HCT116 (cell line): ENCODE measurements around the gene RNF150. TPM values are rescaled to one million over a fixed set of nuclear protein-coding genes. Genes with fewer than 3 reads are reported as not detected.

Experiments
- ATAC-seq: fragments of 200-7000 bp; cut with Tn5 transposase; 2 replicates; pipeline ENCODE4 v1.9.1; 2020; ENCODE audit warnings: mild to moderate bottlenecking, moderate library complexity
- BruUV-seq: library from RNA; stranded (reverse); fragments of 400-500 nt; replicated peaks from 2 replicates; lab custom pipeline; 2021; lab: Mats Ljungman, UMichigan
- CTCF ChIA-PET: fragments of 300-600 bp; sonication (Branson Sonifier 250); formaldehyde crosslinking; loops from one replicate; lab custom pipeline; 2021; ENCODE audit warnings: antibody characterized with exemption; lab: Charles Lee
- POLR2A ChIA-PET: fragments of 300-600, 350-600 bp; sonication (Branson Sonifier 250); formaldehyde crosslinking; loops from one replicate; lab custom pipeline; 2021; ENCODE audit warnings: antibody characterized with exemption; lab: Charles Lee
- RAD21 ChIA-PET, 2 experiments: fragments of 300-600 bp; sonication (Branson Sonifier 250); formaldehyde crosslinking; loops; one replicate each; lab custom pipeline; 2023; ENCODE audit warnings: low total read pairs in 2 of 2; ENCODE audit not compliant: uncharacterized antibody in 2 of 2, unreplicated experiment in 2 of 2, low non-redundant PET in 1 of 2; lab: Charles Lee
- DNase-seq: peaks from one replicate; pipeline ENCODE4 v3.0.0-alpha.2; 2010; ENCODE audit warnings: low read depth, low spot score
- H2AFZ ChIP-seq: fragments of 200-600 bp; shearing (Covaris generic), sonication (generic); 2 replicates; pipeline ENCODE4 v1.6.1; 2017; ENCODE audit warnings: low read depth, mixed run types, mixed read lengths, antibody characterized with exemption, low read length; ENCODE audit not compliant: poor library complexity, severe bottlenecking
- H3K27ac ChIP-seq: 2 replicates; pipeline ENCODE4 v1.5.1; 2012; ENCODE audit warnings: low read depth, low read length
- H3K27me3 ChIP-seq: fragments of 200-600 bp; sonication (generic); 2 replicates; pipeline ENCODE4 v1.6.1; 2016; ENCODE audit warnings: mixed run types, low read length, mixed read lengths; ENCODE audit not compliant: insufficient read depth
- H3K36me3 ChIP-seq, 2 experiments: fragments of 200-500 bp in 1 of 2; fragments of 200-600 bp in 1 of 2; sonication (Bioruptor generic) in 1 of 2; sonication (generic) in 1 of 2; 2 replicates each; pipeline versions ENCODE4 v1.5.1 to v1.6.1; 2014 to 2016; ENCODE audit warnings: low read length in 2 of 2, inconsistent platforms in 1 of 2, mixed read lengths in 1 of 2, mixed run types in 1 of 2; ENCODE audit not compliant: insufficient read depth in 2 of 2, control insufficient read depth in 1 of 2
- H3K4me1 ChIP-seq, 2 experiments: fragments of 200-600 bp in 1 of 2; sonication (generic) in 1 of 2; 2 replicates each; pipeline versions ENCODE4 v1.5.1 to v1.6.1; 2012 to 2017; ENCODE audit warnings: low read length in 2 of 2, inconsistent platforms in 1 of 2, mild to moderate bottlenecking in 1 of 2, mixed read lengths in 1 of 2, mixed run types in 1 of 2, moderate library complexity in 1 of 2; ENCODE audit not compliant: insufficient read depth in 2 of 2, control insufficient read depth in 1 of 2
- H3K4me2 ChIP-seq: fragments of 200-600 bp; sonication (generic); 2 replicates; pipeline ENCODE4 v1.6.1; 2017; ENCODE audit warnings: mixed run types, low read length, mixed read lengths
- H3K4me3 ChIP-seq, 2 experiments: fragments of 200-600 bp in 1 of 2; sonication (generic) in 1 of 2; replicated peaks in 1 of 2; 2 replicates each; pipeline ENCODE4 v1.5.1; 2011 to 2016; ENCODE audit warnings: low read length in 2 of 2, control low read depth in 1 of 2, low read depth in 1 of 2, mild to moderate bottlenecking in 1 of 2, mixed read lengths in 1 of 2, mixed run types in 1 of 2
- H3K79me2 ChIP-seq: fragments of 200-600 bp; sonication (generic); 2 replicates; pipeline ENCODE4 v1.6.1; 2017; ENCODE audit warnings: mild to moderate bottlenecking, mixed run types, low read length, moderate library complexity, mixed read lengths; ENCODE audit not compliant: insufficient read depth
- H3K9ac ChIP-seq: fragments of 200-600 bp; sonication (generic); 2 replicates; pipeline ENCODE4 v1.6.1; 2016; ENCODE audit warnings: low read length, mixed read lengths
- H3K9me2 ChIP-seq: fragments of 200-600 bp; sonication (generic), shearing (Covaris generic); 2 replicates; pipeline ENCODE4 v1.6.1; 2017; ENCODE audit warnings: mixed run types, mild to moderate bottlenecking, moderate library complexity; ENCODE audit not compliant: insufficient read depth
- H3K9me3 ChIP-seq, 2 experiments: fragments of 200-500 bp in 1 of 2; fragments of 200-600 bp in 1 of 2; sonication (Bioruptor generic) in 1 of 2; sonication (generic) in 1 of 2; 2 replicates each; pipeline ENCODE4 v1.6.1; 2014 to 2017; ENCODE audit warnings: low read length in 2 of 2, mixed read lengths in 2 of 2, inconsistent platforms in 1 of 2, low read depth in 1 of 2, mild to moderate bottlenecking in 1 of 2, mixed run types in 1 of 2, moderate library complexity in 1 of 2; ENCODE audit not compliant: control insufficient read depth in 1 of 2, insufficient read depth in 1 of 2
- H4K20me1 ChIP-seq: fragments of 200-600 bp; sonication (generic), shearing (Covaris generic); 2 replicates; pipeline ENCODE4 v1.6.1; 2017; ENCODE audit warnings: mixed run types, mild to moderate bottlenecking, moderate library complexity; ENCODE audit not compliant: insufficient read depth
- CBX3 ChIP-seq: IDR thresholded peaks from 2 replicates; pipeline ENCODE4 v1.6.1; 2012; ENCODE audit warnings: low read depth
- EZH2 ChIP-seq: fragments of 200-600 bp; sonication (generic); IDR thresholded peaks from 2 replicates; pipeline ENCODE4 v1.6.1; 2017; ENCODE audit warnings: antibody characterized with exemption, mixed run types
- EZH2phosphoT487 ChIP-seq: fragments of 200-600 bp; IDR thresholded peaks from 2 replicates; pipeline ENCODE4 v1.6.1; 2018; ENCODE audit warnings: antibody characterized with exemption, borderline replicate concordance
- SRF ChIP-seq: IDR thresholded peaks from 2 replicates; pipeline ENCODE4 v1.6.1; 2012; ENCODE audit warnings: low read depth
- TCF7L2 ChIP-seq: IDR thresholded peaks from 2 replicates; pipeline ENCODE4 v1.7.0; 2011; ENCODE audit warnings: borderline replicate concordance, inconsistent platforms; ENCODE audit not compliant: insufficient read depth, insufficient read length; ENCODE audit errors: extremely low read depth
- intact Hi-C: fragments of 100-400 bp; cut with micrococcal nuclease; formaldehyde crosslinking; loops from 2 replicates; pipeline ENCODE4 v1.10.0; 2022
- total RNA-seq: library from RNA; stranded (reverse); gene quantifications from one replicate; pipeline ENCODE4 v1.2.1, GENCODE V29; 2021; ENCODE audit not compliant: unreplicated experiment
- TF ChIP-seq, protein P1 (sequence below): IDR thresholded peaks from 2 replicates; pipeline ENCODE4 v1.6.1; 2011; ENCODE audit warnings: mild to moderate bottlenecking, low read length, moderate library complexity; ENCODE audit not compliant: insufficient replicate concordance; ENCODE audit errors: extremely low read depth
- TF ChIP-seq, protein P2 (sequence below): IDR thresholded peaks from 2 replicates; pipeline ENCODE4 v1.6.1; 2012
- TF ChIP-seq, protein P3 (sequence below): IDR thresholded peaks from 2 replicates; pipeline ENCODE4 v1.6.1; 2012; ENCODE audit warnings: low read depth

Gene RNF150
- total RNA-seq, 1 experiment from 2014 or later = 0.07 TPM

GRCh38 chr4:141020801-141021261 lies 112.4 kb downstream of the RNF150 start (continued):
- TF ChIP-seq, protein P1, sequence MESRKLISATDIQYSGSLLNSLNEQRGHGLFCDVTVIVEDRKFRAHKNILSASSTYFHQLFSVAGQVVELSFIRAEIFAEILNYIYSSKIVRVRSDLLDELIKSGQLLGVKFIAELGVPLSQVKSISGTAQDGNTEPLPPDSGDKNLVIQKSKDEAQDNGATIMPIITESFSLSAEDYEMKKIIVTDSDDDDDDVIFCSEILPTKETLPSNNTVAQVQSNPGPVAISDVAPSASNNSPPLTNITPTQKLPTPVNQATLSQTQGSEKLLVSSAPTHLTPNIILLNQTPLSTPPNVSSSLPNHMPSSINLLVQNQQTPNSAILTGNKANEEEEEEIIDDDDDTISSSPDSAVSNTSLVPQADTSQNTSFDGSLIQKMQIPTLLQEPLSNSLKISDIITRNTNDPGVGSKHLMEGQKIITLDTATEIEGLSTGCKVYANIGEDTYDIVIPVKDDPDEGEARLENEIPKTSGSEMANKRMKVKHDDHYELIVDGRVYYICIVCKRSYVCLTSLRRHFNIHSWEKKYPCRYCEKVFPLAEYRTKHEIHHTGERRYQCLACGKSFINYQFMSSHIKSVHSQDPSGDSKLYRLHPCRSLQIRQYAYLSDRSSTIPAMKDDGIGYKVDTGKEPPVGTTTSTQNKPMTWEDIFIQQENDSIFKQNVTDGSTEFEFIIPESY = no peak
- TF ChIP-seq EZH2phosphoT487 (no peak), CBX3 (no peak), SRF (no peak)
- TF ChIP-seq, protein P2, sequence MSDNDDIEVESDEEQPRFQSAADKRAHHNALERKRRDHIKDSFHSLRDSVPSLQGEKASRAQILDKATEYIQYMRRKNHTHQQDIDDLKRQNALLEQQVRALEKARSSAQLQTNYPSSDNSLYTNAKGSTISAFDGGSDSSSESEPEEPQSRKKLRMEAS = no peak

DNA sequence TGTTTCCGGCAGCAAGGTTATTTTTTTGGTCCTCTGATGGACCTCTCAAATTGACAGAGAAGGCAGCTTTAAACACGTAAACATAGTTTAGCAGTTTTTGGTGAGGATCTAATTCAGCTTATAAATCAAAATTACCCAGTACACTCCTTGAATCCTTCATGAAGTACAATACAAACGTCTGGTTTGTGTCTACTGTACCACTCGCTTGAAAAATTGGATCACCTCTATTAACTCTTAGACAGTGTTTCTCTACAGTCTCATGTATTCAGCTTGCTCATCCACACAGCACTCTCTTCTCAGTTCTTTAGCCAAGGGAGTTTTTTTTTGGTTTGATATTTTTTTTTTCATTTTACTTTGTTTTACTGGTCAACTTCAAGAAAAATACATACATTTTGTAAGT lies 113.5 kb downstream of the RNF150 start:
- H3K4me2 ChIP-seq = no peak overlapping the region
- no peak overlapping the region for H3K27ac ChIP-seq
- no peaks in the 10 kb centered on the region for H4K20me1 ChIP-seq
- RAD21 ChIA-PET = no interaction called here
- no peaks in the 10 kb centered on the region for H3K4me1 ChIP-seq
- H3K27me3 ChIP-seq = no peaks in the 10 kb centered on the region
- CTCF ChIA-PET = no interaction called here
- no peaks in the 10 kb centered on the region for H3K36me3 ChIP-seq
- H3K4me3 ChIP-seq = no peak overlapping the region
- no peak overlapping the region for H2AFZ ChIP-seq
- no peaks in the 10 kb centered on the region for H3K9me2 ChIP-seq
- DNase-seq = no peak
- intact Hi-C loops = no loop called here
- H3K9me3 ChIP-seq = no peaks in the 10 kb centered on the region
- no TSS peak for BruUV-seq
- ATAC-seq = no peak
- POLR2A ChIA-PET = no interaction called here
- H3K79me2 ChIP-seq = no peaks in the 10 kb centered on the region
- H3K9ac ChIP-seq = no peak overlapping the region
- TF ChIP-seq, protein P3, sequence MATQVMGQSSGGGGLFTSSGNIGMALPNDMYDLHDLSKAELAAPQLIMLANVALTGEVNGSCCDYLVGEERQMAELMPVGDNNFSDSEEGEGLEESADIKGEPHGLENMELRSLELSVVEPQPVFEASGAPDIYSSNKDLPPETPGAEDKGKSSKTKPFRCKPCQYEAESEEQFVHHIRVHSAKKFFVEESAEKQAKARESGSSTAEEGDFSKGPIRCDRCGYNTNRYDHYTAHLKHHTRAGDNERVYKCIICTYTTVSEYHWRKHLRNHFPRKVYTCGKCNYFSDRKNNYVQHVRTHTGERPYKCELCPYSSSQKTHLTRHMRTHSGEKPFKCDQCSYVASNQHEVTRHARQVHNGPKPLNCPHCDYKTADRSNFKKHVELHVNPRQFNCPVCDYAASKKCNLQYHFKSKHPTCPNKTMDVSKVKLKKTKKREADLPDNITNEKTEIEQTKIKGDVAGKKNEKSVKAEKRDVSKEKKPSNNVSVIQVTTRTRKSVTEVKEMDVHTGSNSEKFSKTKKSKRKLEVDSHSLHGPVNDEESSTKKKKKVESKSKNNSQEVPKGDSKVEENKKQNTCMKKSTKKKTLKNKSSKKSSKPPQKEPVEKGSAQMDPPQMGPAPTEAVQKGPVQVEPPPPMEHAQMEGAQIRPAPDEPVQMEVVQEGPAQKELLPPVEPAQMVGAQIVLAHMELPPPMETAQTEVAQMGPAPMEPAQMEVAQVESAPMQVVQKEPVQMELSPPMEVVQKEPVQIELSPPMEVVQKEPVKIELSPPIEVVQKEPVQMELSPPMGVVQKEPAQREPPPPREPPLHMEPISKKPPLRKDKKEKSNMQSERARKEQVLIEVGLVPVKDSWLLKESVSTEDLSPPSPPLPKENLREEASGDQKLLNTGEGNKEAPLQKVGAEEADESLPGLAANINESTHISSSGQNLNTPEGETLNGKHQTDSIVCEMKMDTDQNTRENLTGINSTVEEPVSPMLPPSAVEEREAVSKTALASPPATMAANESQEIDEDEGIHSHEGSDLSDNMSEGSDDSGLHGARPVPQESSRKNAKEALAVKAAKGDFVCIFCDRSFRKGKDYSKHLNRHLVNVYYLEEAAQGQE = no peak
- no peak for TF ChIP-seq EZH2
- no peak for TF ChIP-seq TCF7L2
- TF ChIP-seq EZH2phosphoT487 = no peak
